ENCODE data around the gene MAPKAP1.

GRCh38 chr9:125529107-125529506, 177.9 kb downstream of the MAPKAP1 start:
- TF ChIP-seq CTCF (IDR thresholded peaks at IDR 0.05), result no peak
- no peak for TF ChIP-seq POLR2A (IDR thresholded peaks at IDR 0.05)

Data from Peyer's patch (tissue), 4 donors.